Measurements from ENCODE around the gene PSD4. TPM values are rescaled to one million over a fixed set of nuclear protein-coding genes. Genes with fewer than 3 reads are reported as not detected.

Gene PSD4
- total and polyA plus RNA-seq, 10 of the 15 experiments (the other 5 are each of a cell fraction or from before 2014, with no cell fraction given): 0.68 to 114 (median 35.1) TPM

DNA sequence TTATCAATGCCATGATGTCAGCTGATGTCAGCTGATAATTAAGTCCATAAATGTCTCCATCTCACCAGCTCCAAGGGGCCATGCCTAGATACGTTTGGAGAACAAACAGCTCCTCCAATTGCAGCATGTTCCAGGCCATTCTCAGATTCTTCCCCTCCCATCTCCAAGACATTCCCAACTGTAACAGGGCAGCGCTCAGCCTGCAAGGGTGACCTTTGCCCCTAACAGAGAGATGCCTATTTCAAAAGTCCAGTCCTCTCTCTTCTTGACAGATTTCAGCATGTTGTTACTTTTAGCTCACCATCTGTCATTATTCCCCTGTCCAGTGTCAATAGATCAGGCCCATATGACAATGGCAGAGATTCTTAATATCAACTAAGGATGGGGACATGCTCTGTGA is 9.9 kb downstream of the PSD4 start:
- H2AFZ ChIP-seq (ENCODE audit: control insufficient read depth, low read depth, low read length): no peak overlapping the region
- no peaks in the 10 kb centered on the region for H3K27me3 ChIP-seq (replicated peaks in 1 of 2; ENCODE audit: control insufficient read depth in 2 of 2, insufficient read depth in 2 of 2, low read length in 1 of 2)
- H3K4me3 ChIP-seq: no peak overlapping the region
- FAIRE-seq (no peak), ATAC-seq (no peak), DNase-seq (ENCODE audit: low read depth, low spot score) (no peak)
- POLR2A ChIA-PET: interaction anchor here (1.0 kb wide), 1 partner anchor 10 kb away, joined by 3 read pairs; no protein-coding TSS in a partner anchor
- peaks cover 32 to 41% of the 10 kb centered on the region in 2 experiments for H3K36me3 ChIP-seq (ENCODE audit: control insufficient read depth in 2 of 2, insufficient read depth in 2 of 2, low read length in 1 of 2)
- in situ Hi-C loops (cut with MboI): no loop called here
- 97% methylated on average over 2 of the region's 2 CpGs for WGBS (ENCODE audit: insufficient coverage, insufficient replicate concordance, low lambda C conversion rate, missing lambda C conversion rate)
- peaks cover 60% of the 10 kb centered on the region for H3K79me2 ChIP-seq (ENCODE audit: control insufficient read depth, insufficient read depth, low read length)
- RAD21 ChIA-PET (ENCODE audit: unreplicated experiment): interaction anchor here (0.8 to 1.8 kb wide), 2 partner anchors 8 to 46 kb away, joined by 3 to 4 read pairs; no protein-coding TSS in a partner anchor
- BruUV-seq (replicated peaks): no TSS peak
- peaks cover 25% of the 10 kb centered on the region for H4K20me1 ChIP-seq (ENCODE audit: control insufficient read depth, insufficient read depth)
- peaks cover 14% of the 10 kb centered on the region for H3K4me1 ChIP-seq (ENCODE audit: control insufficient read depth, insufficient read depth, low read length)
- no peak overlapping the region for H3K27ac ChIP-seq (ENCODE audit: control insufficient read depth, insufficient read depth)
- intact Hi-C loops (cut with micrococcal nuclease; ENCODE audit: unreplicated experiment): no loop called here
- no peaks in the 10 kb centered on the region for H3K9me3 ChIP-seq (replicated peaks; ENCODE audit: control insufficient read depth, insufficient read depth, low read length)
- SMC1A ChIA-PET (ENCODE audit: uncharacterized antibody, unreplicated experiment): interaction anchor here (1.0 to 1.5 kb wide), 4 partner anchors 9 to 46 kb away, joined by 3 to 5 read pairs (median 4); no protein-coding TSS in a partner anchor
- H3K9ac ChIP-seq (ENCODE audit: control insufficient read depth, insufficient read depth, low read length): no peak overlapping the region
- CTCF ChIA-PET: interaction anchor here (0.7 to 13.8 kb wide), 10 partner anchors 9 to 207 kb away, joined by 3 to 195 read pairs (median 3); no protein-coding TSS in a partner anchor
- TF ChIP-seq, protein P1, sequence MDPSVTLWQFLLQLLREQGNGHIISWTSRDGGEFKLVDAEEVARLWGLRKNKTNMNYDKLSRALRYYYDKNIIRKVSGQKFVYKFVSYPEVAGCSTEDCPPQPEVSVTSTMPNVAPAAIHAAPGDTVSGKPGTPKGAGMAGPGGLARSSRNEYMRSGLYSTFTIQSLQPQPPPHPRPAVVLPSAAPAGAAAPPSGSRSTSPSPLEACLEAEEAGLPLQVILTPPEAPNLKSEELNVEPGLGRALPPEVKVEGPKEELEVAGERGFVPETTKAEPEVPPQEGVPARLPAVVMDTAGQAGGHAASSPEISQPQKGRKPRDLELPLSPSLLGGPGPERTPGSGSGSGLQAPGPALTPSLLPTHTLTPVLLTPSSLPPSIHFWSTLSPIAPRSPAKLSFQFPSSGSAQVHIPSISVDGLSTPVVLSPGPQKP (IDR thresholded peaks at IDR 0.05; ENCODE audit: low read depth, low read length): no peak
- TF ChIP-seq KLF5 (IDR thresholded peaks at IDR 0.05; ENCODE audit: partially characterized antibody): no peak
- TF ChIP-seq SPI1 (IDR thresholded peaks at IDR 0.05; ENCODE audit: borderline replicate concordance, insufficient read depth, low read depth, low read length): no peak
- TF ChIP-seq, protein P2, sequence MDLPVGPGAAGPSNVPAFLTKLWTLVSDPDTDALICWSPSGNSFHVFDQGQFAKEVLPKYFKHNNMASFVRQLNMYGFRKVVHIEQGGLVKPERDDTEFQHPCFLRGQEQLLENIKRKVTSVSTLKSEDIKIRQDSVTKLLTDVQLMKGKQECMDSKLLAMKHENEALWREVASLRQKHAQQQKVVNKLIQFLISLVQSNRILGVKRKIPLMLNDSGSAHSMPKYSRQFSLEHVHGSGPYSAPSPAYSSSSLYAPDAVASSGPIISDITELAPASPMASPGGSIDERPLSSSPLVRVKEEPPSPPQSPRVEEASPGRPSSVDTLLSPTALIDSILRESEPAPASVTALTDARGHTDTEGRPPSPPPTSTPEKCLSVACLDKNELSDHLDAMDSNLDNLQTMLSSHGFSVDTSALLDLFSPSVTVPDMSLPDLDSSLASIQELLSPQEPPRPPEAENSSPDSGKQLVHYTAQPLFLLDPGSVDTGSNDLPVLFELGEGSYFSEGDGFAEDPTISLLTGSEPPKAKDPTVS (IDR thresholded peaks at IDR 0.05; ENCODE audit: low read depth, low read length): no peak
- no peak for TF ChIP-seq RB1 (IDR thresholded peaks at IDR 0.05; ENCODE audit: borderline replicate concordance)
- TF ChIP-seq ZNF384 (IDR thresholded peaks at IDR 0.05; ENCODE audit: borderline replicate concordance, low read depth, low read length): no peak
- no peak for TF ChIP-seq RBBP5 (conservative IDR thresholded peaks at IDR 0.05)
- no peak for TF ChIP-seq NFYA (IDR thresholded peaks at IDR 0.05; ENCODE audit: borderline replicate concordance, low read depth, low read length)
- no peak for TF ChIP-seq ZNF274 (IDR thresholded peaks at IDR 0.05; ENCODE audit: insufficient read depth, insufficient read length)
- no peak for TF ChIP-seq RELA (IDR thresholded peaks at IDR 0.05; ENCODE audit: borderline replicate concordance, partially characterized antibody)
- TF ChIP-seq PML (IDR thresholded peaks at IDR 0.05; ENCODE audit: low read length): no peak
- no peak for TF ChIP-seq E4F1 (IDR thresholded peaks at IDR 0.05; ENCODE audit: borderline replicate concordance, partially characterized antibody)
- TF ChIP-seq IRF4 (IDR thresholded peaks at IDR 0.05; ENCODE audit: low read depth, low read length): no peak
- no peak for TF ChIP-seq WRNIP1 (IDR thresholded peaks at IDR 0.05; ENCODE audit: borderline replicate concordance, low read depth, low read length)
- no peak for TF ChIP-seq ZNF622 (IDR thresholded peaks at IDR 0.05)
- TF ChIP-seq SMAD1 (IDR thresholded peaks at IDR 0.05; ENCODE audit: low read depth, partially characterized antibody): no peak
- 0 out of 2 replicates have a peak overlapping the region, but pooled peaks have one; percentile 1 for H3K4me2 ChIP-seq (ENCODE audit: control insufficient read depth, insufficient read depth)

Data from GM12878 (cell line).